22Rv1 (cell line): ENCODE data around the gene LITAF.

Source experiments
- H3K27ac ChIP-seq: fragments of 450-650 bp; 2 replicates; pipeline ENCODE4 v1.5.1; 2017
- CTCF ChIP-seq: fragments of 450-650 bp; IDR thresholded peaks from 2 replicates; pipeline ENCODE4 v1.5.1; 2017; ENCODE audit warnings: mild to moderate bottlenecking
- ZFX ChIP-seq: fragments of 450-650 bp; IDR thresholded peaks from 2 replicates; pipeline ENCODE4 v1.6.1; 2017; ENCODE audit warnings: antibody characterized with exemption, borderline replicate concordance

The LITAF gene

GRCh38 chr16:11627292-11627663 is 40.6 kb upstream of the LITAF start:
- no peak overlapping the region for H3K27ac ChIP-seq
- no peak for TF ChIP-seq ZFX
- no peak for TF ChIP-seq CTCF

- TF ChIP-seq CTCF (no peak), ZFX (no peak)
- H3K27ac ChIP-seq, result no peak overlapping the region
Observed at GRCh38 chr16:11626657-11627291, 40.1 kb upstream of the LITAF start.

- H3K27ac ChIP-seq, result no peak overlapping the region
- no peak for TF ChIP-seq ZFX
- no peak for TF ChIP-seq CTCF
Observed at GRCh38 chr16:11625769-11626168, 39.0 kb upstream of the LITAF start.

GRCh38 chr16:11624636-11625607 is 38.2 kb upstream of the LITAF start:
- TF ChIP-seq CTCF, result no peak
- TF ChIP-seq ZFX, result no peak

GRCh38 chr16:11624205-11624604 is 37.5 kb upstream of the LITAF start:
- no peak for TF ChIP-seq ZFX
- no peak for TF ChIP-seq CTCF
- no peak overlapping the region for H3K27ac ChIP-seq

More at GRCh38 chr16:11624636-11625607, 38.2 kb upstream of the LITAF start:
- H3K27ac ChIP-seq, result no peak overlapping the region

GRCh38 chr16:11621920-11622651 is 35.4 kb upstream of the LITAF start:
- H3K27ac ChIP-seq, result no peak overlapping the region
- TF ChIP-seq CTCF (no peak), ZFX (no peak)
